ACHN (cell line): ENCODE data around the gene PTPRM.
A peak's percentile ranks its signal among the peaks of the same experiment; 100 is the strongest.
"Not testable (repeated sequence)": the region's sequence is repeated elsewhere in the genome, so short reads cannot be mapped to it uniquely, and the experiment has no call there.

ENCODE experiments used
- DNase-seq: peaks from one replicate; pipeline ENCODE4 v3.0.0-alpha.2; 2015
- in situ Hi-C: cut with HindIII; loops from 2 replicates; pipeline ENCODE4 v1.10.0; 2017; ENCODE audit warnings: low sequenced_read_pairs, low pct_ligation_motif_present, low pct_unique_long_range_greater_than_20kb

Gene PTPRM

DNA sequence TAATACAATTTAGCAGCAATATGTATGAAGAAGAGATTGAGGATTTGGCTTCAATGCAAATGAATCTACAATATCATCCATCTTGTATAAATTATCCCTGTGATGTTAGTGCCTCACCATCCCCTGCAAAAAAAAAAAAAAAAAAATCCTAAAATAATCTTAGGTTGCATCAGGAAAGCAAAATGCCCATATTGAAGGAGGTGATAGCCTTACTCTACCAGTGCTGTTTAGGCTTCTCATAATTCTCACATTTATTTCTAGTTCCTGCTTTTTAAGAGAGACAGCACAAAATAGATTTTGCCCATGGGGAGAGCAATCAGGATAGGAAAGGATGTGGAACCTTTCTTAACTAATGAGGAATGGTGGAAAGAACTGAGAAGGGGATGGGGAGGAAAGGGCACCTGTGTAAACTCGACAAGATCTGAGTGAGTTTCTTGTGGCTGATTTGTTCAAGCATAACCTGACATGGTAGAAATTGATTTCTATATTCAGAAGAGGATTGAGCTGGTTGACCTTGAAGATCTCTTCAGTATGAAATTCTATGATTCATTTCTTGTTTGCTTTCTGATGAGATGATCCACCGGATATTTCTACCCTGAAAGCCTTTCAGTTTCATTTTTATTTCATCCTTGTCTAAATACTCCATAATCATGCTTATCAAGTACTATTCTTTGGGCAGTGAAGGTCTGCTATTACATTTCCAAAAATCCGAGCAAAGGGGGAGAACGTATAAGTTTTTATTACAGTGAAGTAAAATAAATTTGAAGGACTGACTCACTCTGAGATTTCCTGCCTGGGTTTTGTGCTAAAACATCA lies 391.2 kb downstream of the PTPRM start:
- DNase-seq = peak; percentile 13
- in situ Hi-C loops = no loop called here

DNA sequence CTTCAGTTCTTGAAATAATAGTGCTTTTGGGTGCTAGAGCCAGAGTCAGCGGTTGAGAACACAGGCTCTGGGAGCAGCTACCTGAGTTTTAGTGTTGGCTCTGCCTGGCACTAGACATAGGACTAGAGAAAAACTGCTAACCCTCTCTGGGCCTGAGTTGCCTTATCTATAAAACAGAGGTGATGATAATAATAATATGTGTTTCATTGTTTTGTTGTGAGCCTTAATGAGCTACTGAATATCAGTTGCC lies 391.7 kb downstream of the PTPRM start:
- no peak for DNase-seq
- in situ Hi-C loops = no loop called here

DNA sequence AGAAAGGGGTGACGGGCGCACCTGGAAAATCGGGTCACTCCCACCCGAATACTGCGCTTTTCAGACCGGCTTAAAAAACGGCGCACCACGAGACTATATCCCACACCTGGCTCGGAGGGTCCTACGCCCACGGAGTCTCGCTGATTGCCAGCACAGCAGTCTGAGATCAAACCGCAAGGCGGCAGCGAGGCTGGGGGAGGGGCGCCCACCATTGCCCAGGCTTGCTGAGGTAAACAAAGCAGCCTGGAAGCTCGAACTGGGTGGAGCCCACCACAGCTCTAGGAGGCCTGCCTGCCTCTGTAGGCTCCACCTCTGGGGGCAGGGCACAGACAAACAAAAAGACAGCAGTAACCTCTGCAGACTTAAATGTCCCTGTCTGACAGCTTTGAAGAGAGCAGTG lies 399.6 kb downstream of the PTPRM start:
- in situ Hi-C loops, DNase-seq: not testable (repeated sequence)

DNA sequence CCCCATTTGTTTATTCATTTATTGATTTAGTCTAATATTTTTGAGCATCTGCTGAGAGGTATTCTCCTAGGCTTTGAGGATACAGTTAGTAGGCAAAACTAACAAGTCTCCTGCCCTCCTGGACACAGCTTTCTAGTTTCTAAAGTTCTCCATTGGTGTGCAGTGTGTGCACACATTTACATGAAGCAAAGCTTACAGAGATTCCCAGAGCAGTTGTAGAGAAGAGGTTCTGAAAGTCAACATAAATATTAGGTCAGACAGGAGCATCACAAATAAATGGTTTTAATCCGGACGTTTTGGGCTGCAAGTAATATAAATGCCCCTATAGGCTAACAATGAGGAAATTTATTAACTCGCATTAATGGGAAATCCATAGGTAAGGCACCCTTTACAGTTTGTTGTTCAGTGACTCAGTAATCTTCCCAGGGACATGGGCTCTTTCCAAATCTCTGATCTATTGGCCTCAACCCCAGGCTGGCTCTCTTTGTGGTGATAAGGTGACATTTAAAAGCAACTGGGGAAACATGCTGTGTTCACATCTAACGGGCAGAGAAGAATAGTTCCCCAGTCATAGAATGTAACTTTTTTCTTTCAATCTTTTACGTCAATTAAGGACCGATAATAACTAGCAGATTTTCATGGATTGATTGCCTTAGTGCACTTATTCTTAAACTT lies 407.2 kb downstream of the PTPRM start:
- in situ Hi-C loops = no loop called here

DNA sequence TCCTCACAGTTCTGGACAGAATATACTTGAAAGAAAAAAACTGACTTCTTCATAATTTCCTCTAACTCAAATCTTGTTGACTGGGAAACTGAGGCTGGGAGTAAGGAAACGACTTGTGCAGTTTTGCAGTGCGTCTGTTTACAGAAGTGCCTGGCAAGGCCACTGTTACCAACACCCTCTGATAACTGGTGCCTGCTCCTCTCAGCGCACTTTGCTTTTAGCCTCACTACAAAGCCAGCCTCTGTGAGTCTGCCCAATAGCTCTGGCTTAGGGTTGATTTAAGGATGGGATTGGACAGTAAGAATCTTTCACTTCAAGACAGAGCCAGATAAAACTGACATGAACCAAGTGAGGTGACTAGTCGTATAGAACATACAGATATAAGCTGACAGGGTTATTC lies 410.8 kb downstream of the PTPRM start:
- no peak for DNase-seq
- in situ Hi-C loops = no loop called here

More for the DNA sequence above, 407.2 kb downstream of the PTPRM start:
- no peak for DNase-seq

DNA sequence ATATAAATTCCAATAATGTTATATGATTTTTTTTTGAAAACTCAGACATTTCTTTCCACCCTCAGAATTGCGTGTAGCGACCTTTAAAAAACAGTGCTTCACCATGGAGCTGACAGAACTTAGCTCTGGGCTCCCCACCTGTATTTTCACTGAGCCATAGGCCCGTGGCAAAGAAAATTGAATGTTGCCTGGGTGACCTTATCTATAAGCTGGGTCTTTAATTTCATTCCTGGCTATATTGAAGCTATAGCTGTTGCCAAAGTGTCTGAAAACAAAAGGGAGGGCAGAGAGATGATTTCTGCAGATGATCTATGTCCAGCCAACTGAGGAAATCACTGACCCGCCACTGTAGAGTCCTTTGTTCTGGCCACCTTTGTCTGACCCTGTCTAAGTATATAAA lies 411.7 kb downstream of the PTPRM start:
- in situ Hi-C loops = no loop called here
- no peak for DNase-seq

DNA sequence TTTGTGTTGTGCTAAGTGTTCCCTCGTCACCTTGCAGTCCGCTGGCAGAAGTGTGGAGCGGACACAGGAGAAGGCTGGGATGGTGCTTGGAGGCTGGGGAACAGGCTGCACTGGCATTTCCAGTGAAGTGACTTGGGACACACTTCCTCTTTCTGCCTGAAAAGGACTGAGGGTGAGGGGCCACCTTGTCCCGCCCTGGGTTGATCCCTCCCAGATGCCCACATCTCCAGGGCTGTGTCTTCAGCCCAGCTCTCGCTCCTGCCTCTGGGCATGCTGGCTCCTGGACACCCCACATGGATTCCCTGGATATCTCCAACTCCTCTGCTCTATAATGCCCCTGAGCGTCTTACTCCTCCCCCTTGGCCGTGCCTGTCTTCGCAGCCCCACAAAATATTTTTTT lies 412.6 kb downstream of the PTPRM start:
- no peak for DNase-seq
- in situ Hi-C loops = no loop called here

DNA sequence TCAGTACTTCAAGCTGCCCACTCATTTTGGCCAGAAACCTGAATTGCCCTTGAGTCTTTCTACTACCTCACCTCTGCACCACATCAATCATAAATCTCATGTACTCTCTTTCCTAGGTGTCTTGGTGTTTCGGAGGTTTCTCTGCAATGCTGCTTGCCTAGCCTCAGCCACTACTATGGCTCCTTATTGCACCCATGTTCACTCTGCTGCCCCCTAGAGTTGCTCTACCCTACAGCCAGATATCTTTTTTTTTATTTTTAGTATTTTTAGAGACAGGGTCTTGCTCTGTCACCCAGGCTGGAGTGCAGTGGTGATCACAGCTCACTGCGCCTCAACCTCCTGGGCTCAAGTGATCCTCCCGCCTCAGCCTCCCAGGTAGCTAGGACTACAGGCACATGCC lies 413.0 kb downstream of the PTPRM start:
- DNase-seq = peak; percentile 22
- in situ Hi-C loops = no loop called here

DNA sequence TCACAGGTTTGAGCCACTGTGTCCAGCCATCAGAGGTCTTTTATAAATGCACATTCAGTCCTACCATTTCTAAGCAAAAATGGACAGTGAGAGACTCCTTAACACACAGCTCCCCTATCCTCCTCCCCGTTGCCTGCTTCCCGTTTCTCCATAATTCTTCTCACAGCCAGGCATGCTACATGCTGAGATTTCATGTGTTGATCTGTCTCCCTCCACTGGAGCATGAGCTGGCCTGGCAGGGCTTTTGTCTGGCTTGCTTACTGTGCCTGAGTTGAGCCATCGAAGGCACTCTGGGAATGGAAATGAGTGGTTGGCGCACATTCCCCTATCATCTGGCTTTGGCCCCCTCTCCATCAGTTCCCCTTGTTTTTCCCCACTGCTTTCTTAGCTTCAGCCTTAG lies 413.5 kb downstream of the PTPRM start:
- in situ Hi-C loops = no loop called here

DNA sequence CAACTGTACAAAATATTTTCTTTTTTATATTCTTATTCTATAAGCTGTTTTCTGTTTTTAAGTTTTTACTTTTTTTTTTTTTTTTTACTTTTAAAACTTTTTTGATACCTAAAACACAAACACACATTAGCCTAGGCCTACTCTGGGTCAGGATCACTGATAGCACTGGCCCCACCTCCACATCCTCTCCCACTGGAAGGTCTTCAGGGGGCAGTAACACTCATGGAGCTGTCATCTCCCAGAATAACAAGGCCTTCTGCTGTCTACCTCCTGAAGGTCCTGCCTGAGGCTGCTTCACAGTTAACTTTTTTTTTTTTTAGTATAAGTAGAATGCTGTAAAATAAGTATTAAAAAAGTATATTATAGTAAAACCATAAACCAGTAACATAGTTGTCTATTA lies 415.1 kb downstream of the PTPRM start:
- in situ Hi-C loops = no loop called here
- DNase-seq = no peak

More for the DNA sequence above, 413.5 kb downstream of the PTPRM start:
- peak; percentile 4 for DNase-seq

DNA sequence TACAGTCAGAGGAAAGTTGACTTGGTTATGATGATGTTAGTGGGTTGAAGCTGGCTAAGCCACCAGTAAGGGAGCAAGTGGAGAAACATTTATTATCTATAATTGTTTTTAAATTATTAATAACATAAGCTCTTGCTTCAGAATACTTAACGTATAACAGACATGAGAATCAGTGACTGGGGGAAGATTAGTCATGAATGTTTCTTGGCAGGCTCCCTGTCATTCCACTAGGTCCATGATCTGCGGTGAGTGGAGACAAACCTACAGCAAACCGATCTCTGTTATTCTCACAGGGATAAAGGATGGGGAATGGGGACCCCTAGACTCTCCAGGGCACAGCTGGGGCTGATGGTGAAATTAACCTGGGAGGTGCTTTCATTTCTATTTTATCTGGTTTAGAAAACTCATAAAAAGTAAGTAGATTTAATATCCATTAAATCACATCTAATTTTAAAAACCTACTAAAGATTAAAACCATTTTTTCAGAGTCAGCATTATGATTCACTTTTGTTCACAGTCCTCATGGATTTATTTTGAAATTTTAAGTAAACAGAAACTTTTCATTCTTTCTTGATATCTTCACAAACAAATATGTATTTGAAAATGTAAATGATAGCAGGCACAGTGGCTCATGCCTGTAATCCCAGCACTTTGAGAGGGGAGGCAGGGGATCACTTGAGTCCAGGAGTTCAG lies 420.3 kb downstream of the PTPRM start:
- peak; percentile 56 for DNase-seq

DNA sequence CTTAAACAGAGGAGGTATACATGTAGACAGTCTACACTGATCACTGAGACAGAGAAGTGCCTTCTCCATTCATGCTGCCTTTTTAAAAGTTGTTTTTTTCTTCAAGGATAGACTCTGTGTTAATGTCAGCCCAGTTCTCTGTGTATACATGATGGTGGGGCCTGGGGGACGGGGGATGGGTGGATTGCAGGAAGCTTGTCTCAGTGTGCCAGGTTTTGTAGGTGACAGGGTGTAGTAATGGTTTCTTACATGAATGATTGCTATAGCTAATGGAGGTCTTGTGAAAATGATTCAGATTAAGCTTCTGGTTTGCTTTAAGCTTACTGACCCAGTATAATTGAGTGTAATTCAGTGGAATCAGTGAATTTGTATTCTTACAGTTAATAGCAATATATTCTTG lies 423.6 kb downstream of the PTPRM start:
- no peak for DNase-seq
- in situ Hi-C loops = no loop called here

More for the DNA sequence above, 420.3 kb downstream of the PTPRM start:
- in situ Hi-C loops = no loop called here

DNA sequence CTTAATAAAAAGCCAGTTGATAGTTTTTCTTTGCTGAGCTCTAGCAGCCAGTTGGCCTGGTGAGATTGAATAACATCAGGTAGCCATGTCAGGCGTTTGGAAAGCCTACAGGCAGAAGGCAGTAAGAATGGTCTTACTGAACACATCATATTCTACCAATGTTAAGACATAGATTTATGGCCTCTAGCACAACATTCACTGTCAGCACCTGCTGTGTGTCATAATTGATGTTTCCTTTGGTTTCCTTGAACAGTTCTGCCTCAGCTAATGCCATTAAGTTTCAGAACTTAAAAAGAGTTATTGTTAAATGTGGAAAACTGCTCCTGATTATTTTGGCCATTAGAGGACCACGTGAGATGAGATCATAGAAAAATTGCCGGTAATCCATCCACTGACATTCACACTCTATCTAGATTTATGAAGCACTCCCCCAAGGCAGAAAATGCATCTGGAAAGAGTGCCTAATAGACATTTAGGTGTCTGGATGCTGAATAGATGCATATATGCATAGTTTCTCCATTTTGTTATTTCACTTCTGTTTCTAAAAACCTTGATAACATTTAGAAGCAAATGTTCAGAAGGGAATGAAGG lies 434.7 kb downstream of the PTPRM start:
- no peak for DNase-seq
- in situ Hi-C loops = no loop called here

DNA sequence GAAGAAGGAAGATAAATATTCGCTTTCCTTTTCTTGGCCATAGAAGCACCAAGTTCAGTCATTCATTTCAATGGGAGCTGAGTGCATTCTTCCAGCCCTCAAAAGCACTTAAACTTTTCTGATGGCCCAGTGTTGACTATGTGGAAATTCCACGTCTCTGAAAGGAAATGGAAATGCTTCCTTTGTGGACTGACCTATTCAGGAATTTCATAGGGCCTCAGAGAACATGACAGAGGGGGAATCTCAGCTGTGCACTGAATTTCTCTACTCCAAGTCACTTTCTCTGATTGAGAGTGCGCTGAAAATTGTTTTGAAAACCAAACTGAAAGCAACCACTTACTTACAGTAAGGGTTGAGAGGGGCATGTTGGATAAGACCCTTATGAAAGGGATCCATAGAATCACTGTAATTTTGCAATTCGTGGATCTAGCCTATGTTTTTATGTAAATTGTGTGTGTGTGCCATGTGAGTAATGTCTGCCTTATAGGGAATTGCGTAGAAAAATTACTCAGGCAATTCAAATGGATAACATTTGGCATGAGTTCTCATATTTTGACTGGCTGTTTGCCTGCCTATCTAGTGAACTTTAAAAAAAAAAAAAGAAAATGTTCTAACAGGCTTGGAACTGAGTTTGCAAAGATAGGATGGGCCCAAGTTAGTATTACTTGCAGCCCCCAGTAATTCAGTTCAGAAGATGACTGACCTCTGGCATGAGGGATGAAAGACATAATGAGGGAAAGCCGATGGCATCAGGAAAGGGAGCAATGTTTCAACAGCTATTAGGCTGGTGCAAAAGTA lies 437.0 kb downstream of the PTPRM start:
- DNase-seq = no peak
- in situ Hi-C loops = no loop called here

DNA sequence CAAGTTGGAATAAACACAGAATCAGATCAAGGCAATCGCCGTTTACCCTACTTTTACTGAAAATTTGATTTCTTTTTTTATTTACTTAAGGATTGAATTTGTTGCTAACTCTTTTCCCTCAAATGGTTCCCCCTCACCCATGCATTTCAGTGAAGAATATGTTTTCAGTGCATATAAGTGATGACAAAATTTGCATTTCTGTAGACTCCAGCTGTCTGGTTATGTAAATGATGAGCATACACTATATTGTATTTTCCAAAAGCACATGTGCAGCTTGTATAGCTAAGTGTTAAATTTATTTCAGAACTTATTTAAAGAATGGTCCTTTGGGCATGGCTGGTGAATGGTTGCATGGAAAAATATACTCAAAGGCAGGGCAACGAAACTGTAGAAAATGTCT lies 437.7 kb downstream of the PTPRM start:
- DNase-seq = no peak
- in situ Hi-C loops = no loop called here

DNA sequence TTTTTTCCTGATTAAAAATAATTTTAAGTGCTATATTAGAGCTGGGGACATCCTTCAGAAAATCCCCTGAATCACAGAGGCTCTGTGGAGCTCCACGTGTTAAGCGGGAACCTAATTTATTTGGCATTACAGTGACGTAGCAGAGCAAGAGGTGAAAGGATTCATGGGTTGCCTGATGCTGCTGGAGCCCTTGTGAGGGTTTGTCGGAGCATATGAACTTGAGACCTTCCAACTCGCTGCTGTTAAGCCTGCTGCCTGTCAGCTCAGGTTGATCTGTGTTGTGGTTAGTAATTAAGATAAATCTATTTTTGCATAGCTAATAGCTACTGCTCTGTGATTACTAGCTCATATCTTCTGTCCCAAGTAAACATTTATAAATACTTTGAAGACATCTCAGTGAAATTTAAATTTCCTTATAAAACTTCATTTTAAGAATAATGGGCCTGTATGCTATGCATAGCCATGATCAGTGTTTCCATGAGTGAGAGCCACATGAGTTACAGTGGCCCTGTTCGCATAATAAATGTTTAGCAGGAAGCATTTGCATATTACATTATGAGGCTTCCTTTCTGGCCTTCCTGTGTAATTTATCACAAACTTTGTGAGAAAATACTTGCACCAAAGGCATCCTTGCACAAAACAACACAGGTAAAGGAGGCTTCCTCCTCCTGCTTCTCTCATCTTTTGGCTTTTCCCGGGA lies 438.9 kb downstream of the PTPRM start:
- in situ Hi-C loops = no loop called here

DNA sequence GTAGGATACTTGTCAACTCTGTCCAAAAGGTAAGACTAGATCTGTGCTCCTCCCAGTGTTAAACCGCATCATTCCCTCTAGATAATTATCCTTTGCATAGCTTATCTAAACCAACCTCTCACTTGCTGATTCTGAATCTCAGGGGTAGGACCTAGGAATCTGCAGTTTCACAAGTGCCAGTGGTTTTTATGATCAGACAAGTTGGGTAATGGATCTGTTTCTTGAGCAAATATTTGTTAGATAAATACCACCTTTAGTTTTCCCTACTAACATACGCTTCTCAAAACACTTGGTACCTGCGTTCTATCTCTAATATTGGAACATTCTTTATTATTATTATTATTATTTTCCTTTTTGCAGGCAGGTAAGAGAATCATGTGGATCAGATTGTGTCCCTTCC lies 439.9 kb downstream of the PTPRM start:
- DNase-seq = no peak
- in situ Hi-C loops = no loop called here

More for the DNA sequence above, 438.9 kb downstream of the PTPRM start:
- DNase-seq = no peak

DNA sequence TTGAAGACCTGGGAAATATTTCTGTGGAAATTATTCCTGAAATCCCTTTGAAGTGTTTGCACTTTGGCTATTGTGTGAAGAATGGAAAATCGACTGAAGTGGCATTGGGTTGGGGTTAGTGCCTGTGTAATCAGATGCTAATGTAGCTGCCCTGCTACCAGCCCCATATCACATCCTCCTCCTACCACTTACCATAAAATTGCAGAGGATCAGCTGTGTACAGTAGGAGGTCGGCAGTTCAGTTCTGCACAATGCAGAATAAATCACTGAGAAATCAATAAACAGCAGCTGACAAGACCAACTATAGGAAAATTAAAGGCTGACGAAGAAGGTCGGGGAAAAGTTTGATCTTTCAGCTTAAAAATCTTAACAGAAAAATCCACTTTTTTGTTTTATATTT lies 440.9 kb downstream of the PTPRM start:
- in situ Hi-C loops = no loop called here
- DNase-seq = no peak
